Amniotic epithelial cell (primary cell): Measurements from ENCODE around the gene UIMC1.
"Not testable (repeated sequence)": the region's sequence is repeated elsewhere in the genome, so short reads cannot be mapped to it uniquely, and the experiment has no call there.

Source experiments
- DNase-seq: peaks from one replicate; pipeline ENCODE4 v3.0.0-alpha.2; 2010; ENCODE audit warnings: low read depth

The UIMC1 gene

GRCh38 chr5:177005619-177006264 lies 837 bp downstream of the UIMC1 start:
- peak; percentile 56 for DNase-seq

- DNase-seq: no peak
Measured at GRCh38 chr5:177004961-177005360, 1.6 kb downstream of the UIMC1 start.

- DNase-seq: no peak
Measured at GRCh38 chr5:177003649-177004048, 2.9 kb downstream of the UIMC1 start.

- DNase-seq: not testable (repeated sequence)
Measured at GRCh38 chr5:176999526-176999925, 7.1 kb downstream of the UIMC1 start.

- no peak for DNase-seq
Measured at GRCh38 chr5:176998828-176999227, 7.8 kb downstream of the UIMC1 start.

GRCh38 chr5:176996780-176997179 lies 9.8 kb downstream of the UIMC1 start:
- peak; percentile 61 for DNase-seq

GRCh38 chr5:176995896-176996767 lies 10.4 kb downstream of the UIMC1 start:
- DNase-seq: peak; percentile 93

GRCh38 chr5:176995122-176995490 lies 11.5 kb downstream of the UIMC1 start:
- DNase-seq: no peak

GRCh38 chr5:176994460-176995121 lies 12.0 kb downstream of the UIMC1 start:
- DNase-seq: peak; percentile 100

- DNase-seq: peak; percentile 81
Measured at GRCh38 chr5:176993081-176993480, 13.5 kb downstream of the UIMC1 start.

GRCh38 chr5:176987583-176987982 lies 19.0 kb downstream of the UIMC1 start:
- no peak for DNase-seq

GRCh38 chr5:176986280-176986679 lies 20.3 kb downstream of the UIMC1 start:
- DNase-seq: no peak

- no peak for DNase-seq
Measured at GRCh38 chr5:176985516-176985915, 21.1 kb downstream of the UIMC1 start.

GRCh38 chr5:176984176-176984575 lies 22.4 kb downstream of the UIMC1 start:
- not testable (repeated sequence) for DNase-seq

GRCh38 chr5:176983593-176983992 lies 23.0 kb downstream of the UIMC1 start:
- DNase-seq: not testable (repeated sequence)

GRCh38 chr5:176983112-176983511 lies 23.5 kb downstream of the UIMC1 start:
- DNase-seq: not testable (repeated sequence)

GRCh38 chr5:176980818-176981217 lies 25.8 kb downstream of the UIMC1 start:
- peak; percentile 68 for DNase-seq

GRCh38 chr5:176979669-176980068 lies 26.9 kb downstream of the UIMC1 start:
- DNase-seq: no peak

GRCh38 chr5:176965633-176966032 lies 40.9 kb downstream of the UIMC1 start:
- DNase-seq: peak; percentile 57

GRCh38 chr5:176959051-176959450 lies 47.5 kb downstream of the UIMC1 start:
- peak; percentile 35 for DNase-seq

GRCh38 chr5:176956756-176957155 lies 49.8 kb downstream of the UIMC1 start:
- DNase-seq: peak; percentile 14

GRCh38 chr5:176955895-176956294 lies 50.7 kb downstream of the UIMC1 start:
- peak; percentile 44 for DNase-seq

GRCh38 chr5:176954050-176954449 lies 52.5 kb downstream of the UIMC1 start:
- no peak for DNase-seq
